ENCODE data around the gene GFM2. TPM values are rescaled to one million over a fixed set of nuclear protein-coding genes. Genes with fewer than 3 reads are reported as not detected.

Gene GFM2
- total and polyA plus RNA-seq, 2 of the 8 experiments (the other 6 are each of a cell fraction or from before 2014, with no cell fraction given) = 17.8 to 30.6 TPM

- TF ChIP-seq HDAC6 (IDR thresholded peaks at IDR 0.05; ENCODE audit: low read depth, low read length) (no peak), ZNF274 (IDR thresholded peaks at IDR 0.05; ENCODE audit: borderline replicate concordance, extremely low read depth, low read length) (no peak), TEAD4 (IDR thresholded peaks at IDR 0.05; ENCODE audit: low read depth, low read length) (no peak), CTCF (IDR thresholded peaks at IDR 0.05; ENCODE audit: control extremely low read depth in 1 of 3, insufficient read depth in 1 of 3, low read depth in 1 of 3, low read length in 3 of 3) (no peak), MAX (IDR thresholded peaks at IDR 0.05) (no peak), CHD2 (IDR thresholded peaks at IDR 0.05; ENCODE audit: low read length) (no peak)
Measured at GRCh38 chr5:74693191-74693590, 73.7 kb downstream of the GFM2 start (continued).
